GM18498 (cell line): ENCODE measurements around the gene GFRA1.

Experiments
- ATAC-seq: cut with Tn5 transposase; IDR thresholded peaks from one replicate; pipeline ENCODE4 v1.9.1; 2021; ENCODE audit warnings: mild to moderate bottlenecking, moderate library complexity; ENCODE audit not compliant: unreplicated experiment

GFRA1 gene

DNA sequence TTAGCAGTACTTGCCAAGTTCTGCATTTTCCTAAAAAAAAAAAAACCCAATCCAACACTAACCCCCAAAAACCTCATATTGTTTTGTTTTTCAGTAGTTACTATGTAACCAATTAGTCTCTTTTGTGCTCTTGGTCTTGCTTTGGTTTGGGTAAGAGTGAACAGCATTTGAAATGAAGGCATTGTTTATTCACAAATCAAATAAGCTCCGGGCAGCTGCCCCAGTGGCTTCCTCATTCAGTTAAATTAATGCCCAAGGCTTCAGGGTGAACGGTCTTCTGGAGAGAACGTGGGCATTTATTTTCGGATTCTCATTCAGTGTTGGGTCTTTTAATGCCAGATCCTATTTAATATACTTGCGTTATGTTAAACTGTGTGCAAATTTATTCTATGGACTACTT lies 108.7 kb downstream of the GFRA1 start:
- ATAC-seq, result no peak

DNA sequence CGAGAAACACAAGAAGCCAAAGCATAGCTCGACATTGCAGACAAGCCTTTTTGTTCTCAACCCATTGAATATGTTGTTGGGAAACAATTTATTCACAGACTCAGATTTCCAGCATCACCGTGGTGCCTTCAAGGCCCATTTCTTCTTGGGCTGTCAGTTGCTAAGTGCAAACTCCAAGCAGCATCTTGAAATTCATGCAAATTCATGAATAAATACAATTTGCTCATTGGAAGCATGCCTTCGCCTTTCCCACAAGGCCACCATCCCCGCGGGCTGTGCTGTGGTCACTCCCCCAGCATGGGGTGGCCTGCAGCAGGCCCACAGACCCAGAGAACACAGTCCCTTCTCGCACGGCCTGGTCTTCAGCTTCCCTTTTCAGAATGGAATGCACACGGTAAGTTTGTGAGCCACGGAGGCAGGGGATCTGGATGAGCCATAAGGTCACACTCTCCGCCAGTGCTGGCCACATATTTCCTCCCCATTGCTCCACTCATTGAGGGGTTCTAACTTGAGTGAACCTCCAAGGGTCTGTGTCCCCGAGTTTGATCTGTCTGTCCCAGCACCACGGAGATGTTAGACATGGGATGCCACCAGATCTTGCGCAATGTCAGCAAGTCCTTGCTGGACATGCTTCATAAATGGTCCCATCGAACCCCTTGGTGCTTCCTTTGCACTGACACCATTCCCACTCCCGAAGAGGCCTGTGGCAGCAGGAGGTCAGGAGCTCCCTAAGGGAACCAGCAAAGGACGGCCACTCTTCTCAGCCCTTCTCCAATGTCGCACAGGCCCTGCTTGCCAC lies 109.5 kb downstream of the GFRA1 start:
- ATAC-seq, result no peak

DNA sequence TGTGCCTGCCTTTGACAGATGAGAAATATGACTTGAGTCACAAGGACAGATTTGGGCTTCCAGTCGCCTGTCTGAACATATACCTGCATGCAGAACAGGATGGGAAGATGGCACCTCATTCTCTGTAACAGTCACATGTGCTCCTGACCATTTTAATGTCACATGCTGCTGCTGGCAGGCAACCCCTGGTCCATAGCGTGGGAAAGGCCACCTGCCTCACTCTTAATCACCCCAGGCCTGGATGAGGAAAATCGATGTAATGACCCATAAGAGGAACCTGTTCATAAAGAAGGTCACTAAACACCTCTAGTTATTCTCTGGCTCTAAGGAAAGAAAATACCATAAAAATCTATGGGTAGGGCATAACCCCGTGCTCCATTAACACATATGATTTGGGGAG lies 110.2 kb downstream of the GFRA1 start:
- ATAC-seq, result no peak

DNA sequence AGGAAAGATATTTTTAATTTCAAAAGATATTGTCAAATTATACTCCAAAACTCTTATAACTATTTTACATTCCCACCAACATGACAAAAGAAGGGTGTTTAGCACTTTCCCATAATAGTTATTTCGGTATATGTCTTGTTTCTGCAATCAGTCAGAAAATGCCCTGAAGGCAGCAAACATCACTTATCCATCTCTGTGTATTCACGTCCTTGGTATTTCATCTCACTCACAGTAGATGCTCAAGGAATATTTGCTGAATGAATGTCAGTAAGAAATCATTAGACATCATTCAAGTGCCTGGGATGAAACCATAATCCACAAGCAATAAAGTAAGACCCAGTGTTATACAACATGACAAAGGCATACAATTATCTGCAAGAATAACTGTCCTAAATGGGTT lies 112.7 kb downstream of the GFRA1 start:
- ATAC-seq, result no peak

DNA sequence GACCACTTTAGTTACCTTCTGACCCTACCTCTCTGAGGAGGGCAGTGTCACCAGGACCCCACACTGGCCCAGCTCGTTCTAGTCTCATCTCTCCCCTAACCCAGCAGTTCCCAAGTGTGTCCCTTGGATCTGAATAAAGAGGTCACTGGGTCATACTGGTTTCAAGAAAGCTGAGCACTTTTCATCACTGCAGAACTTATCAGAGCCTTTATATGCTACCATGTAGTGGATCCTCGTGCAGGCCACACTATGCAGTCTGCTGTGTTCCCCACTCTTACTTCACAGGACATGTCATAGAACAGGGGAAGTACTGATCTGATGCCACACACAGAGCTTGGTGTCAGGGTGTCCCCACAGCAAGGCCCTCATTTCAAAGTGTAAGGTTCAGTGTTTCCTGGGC lies 113.8 kb downstream of the GFRA1 start:
- ATAC-seq, result no peak

DNA sequence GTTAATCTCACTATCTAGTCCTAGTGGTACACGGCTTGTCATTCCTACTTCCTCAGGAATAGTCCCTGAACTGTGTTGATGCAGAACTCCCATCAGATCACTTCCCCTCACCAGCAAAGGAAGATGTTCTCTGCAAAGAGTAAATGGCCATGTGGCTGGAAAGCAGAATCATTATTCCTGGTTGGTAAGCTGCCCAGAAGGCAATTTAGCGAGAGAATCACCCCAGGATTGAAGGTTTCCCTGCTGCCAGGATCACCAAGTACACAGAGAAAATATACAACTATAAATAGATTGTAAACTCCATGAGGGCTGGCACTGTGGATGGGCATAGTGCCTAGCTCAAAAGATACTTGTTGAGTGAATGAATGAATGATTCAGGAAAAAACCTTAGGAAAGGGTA lies 115.0 kb downstream of the GFRA1 start:
- ATAC-seq, result no peak

DNA sequence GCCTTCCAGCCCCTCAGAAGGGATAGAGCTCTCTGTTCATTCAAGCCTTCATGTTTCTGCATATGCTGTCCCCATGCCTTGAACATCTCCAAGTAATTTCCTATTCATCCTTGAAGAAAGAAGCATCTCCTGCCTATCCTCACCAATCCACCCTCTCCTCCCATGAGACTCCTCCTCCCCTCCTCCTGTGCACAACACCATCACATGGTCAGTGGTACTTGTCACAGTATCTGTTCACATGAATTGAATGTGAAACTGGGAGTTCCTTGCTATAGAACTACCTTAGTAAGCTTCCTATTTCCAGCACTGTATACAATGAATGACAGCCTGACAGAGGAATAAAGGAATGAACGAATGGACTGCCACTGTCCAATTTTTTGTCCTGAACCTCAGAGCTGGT lies 115.5 kb downstream of the GFRA1 start:
- no peak for ATAC-seq

DNA sequence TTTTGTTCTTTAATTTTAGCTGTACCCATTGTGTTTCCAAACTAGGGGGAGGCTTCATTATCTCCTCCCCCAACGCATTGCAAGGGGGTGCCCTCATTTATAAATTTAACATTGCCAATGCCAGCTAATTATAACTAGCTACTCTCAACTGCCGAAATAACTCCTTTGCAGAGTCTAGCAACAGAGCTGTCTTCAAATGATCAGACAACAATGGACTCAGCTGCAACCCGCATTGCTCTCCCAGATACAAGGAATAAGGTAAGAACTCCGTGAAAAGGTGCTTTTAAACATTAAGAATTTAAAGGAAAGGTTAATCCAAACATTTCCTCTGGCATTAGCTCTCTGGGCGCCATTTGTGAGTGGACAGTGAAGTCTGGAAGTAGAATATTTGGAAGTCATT lies 116.2 kb downstream of the GFRA1 start:
- no peak for ATAC-seq

DNA sequence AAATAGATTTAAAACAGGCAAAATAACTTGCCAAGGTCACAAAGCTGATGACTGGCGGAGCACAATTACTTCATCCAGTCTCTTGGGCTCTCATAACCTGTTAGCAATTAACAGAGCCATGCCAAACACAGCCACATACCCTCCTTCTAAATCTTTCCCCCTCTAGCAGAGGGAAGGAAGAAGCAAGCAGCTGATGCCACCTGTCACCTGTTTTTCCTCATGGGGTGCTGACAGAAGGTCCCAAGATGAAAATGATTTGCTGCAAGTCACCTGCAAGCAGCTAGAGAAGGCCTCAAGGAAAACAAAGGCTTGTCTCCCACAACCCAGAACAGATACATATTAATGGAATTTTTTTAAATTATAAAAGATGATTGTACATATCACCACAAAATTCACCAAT lies 117.8 kb downstream of the GFRA1 start:
- no peak for ATAC-seq

DNA sequence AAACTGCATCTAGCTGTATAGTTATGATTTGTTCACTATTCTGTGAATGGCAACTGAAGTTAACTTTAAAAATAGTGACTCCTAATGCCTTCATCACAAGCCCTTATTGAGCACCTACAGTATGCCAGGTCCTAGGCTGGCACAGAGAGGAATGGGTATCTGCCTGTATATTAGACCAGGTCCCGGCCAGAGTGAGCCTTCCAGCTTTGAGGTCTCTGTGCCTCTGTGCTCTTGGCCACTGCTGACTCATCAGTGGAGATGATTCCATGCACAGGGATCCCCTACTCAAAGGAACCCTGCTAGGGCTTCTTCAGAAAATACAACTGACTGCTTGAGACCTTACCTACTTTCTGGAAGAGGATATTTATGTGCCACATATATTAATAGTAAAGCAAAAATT lies 118.4 kb downstream of the GFRA1 start:
- ATAC-seq, result no peak

DNA sequence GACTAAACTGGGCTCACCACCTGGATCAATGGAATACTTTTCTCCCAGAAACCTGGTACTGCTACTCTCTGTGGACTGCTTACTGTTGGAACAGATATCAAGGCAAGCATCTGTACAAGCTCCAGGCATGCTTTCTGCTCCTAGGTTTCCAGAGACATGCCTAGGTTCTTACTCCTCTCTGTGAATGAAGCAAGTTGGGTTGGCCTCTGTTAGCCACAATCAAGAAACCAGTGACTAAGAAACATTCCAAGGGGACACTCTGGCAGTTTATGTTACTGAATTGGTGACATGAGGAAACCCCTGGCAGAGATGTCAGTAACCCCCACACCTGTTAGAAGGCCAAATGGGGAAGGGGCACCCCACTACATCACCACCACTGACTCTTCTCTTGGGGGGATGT lies 121.9 kb downstream of the GFRA1 start:
- no peak for ATAC-seq

DNA sequence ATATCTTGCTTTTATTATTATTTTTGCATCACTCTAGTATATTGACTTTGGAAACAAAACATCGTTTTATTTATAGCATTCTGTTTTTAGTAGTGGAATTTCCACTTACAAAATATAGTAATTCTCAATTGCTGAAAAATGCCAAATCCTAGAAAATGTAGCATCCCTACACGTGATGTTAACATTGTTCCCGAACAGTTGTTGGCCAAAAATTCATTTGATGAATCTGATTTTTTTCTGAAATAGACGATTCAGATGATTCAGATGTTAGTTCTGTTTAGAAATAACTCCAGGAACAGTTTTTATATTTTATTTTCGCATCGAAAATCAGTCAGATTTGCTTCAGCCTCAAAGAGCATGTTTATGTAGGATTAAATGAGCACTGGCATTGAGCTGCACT lies 122.4 kb downstream of the GFRA1 start:
- ATAC-seq, result no peak

DNA sequence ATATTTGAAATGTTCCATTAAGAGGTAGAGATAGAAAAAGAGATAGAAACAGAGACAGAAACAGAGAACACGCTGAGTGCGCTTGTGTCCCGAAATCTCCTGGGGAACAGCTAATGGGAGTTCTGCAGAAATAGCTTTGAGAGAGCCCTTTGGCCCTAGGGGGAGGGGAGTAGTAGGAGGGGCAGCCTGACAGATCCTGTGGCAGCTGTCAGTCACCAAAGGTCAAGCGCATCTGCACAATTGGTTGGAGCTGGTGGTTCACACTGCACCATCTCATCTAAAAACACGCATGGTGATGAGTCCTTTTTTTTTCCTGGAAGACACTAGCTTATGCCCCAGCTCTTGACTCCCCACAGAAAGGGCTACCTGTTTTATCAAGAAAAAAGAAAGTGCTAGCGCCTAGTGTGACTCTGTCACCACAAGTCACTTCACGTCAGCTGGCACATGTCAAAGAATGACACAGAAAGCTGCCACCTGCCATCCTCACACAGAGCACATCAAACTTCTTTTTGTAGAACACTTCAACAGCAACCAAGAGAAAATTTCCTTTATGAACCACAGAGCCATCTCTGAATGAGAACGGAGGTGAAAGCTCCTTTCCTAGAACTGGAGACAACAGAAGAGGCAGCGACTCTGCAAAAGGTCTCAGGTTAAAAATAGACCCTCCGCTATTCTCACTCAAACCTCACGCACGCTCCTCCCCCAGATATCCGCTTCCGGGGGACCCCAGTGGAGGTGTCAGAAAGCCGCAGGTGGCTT lies 125.7 kb downstream of the GFRA1 start:
- no peak for ATAC-seq

DNA sequence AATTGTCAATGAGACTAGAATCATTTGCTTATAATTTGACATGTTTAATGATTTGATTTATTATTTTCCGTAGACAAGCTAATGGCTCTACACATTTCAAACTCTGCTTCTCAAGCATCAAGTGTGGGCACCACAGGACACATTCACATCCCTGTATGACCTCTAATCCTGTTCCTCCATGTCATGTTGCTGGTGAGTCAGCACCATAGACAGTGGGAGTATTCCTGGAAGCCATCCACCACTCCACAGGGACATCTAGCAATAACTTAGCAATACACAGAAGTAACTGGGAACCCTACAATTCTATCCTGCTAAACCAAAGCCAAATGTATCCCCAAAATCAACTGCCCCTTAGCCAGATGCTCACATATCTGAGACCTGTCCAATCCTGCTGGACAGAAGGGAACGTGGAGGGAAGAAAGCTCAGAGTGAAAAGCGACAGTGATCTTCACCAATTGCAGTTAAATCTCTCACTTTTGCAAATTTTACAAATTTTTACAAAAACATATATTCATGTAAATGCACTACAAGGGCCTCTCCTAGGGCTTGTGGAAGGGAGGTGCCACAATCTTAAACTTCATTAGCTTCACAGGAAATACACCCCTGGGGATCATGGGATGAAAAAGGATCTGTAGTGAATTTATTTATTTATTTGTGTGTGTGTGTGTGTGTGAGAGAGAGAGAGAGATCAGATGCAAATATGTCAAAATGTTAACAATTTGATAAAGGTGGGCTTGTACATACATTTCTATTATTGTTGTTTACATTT lies 126.5 kb downstream of the GFRA1 start:
- ATAC-seq, result no peak

DNA sequence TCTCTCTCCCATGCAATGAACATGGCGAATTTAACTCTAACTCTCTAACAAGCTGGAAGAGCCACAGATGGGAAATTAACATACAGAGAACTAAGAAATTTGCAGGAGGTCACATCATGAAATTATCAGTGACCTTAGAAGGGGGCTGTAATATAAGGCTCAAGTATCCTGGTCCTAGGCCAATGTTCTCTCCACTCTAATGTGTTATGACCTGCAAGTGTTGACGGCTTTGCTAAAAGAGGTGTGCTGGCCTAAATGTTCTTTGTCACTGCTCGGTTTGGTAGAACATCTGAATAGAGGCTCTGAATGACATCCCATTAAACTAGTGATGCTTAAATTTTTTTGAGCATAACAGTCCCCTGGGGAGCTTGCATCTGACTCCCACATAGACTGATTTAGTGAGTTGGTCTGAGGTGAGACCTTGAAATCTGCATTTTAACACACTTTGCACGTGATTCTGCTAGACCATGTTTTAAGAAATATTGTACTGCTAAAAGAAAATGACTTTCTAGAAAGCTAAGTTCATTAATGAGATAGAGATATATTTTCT lies 129.3 kb downstream of the GFRA1 start:
- no peak for ATAC-seq

DNA sequence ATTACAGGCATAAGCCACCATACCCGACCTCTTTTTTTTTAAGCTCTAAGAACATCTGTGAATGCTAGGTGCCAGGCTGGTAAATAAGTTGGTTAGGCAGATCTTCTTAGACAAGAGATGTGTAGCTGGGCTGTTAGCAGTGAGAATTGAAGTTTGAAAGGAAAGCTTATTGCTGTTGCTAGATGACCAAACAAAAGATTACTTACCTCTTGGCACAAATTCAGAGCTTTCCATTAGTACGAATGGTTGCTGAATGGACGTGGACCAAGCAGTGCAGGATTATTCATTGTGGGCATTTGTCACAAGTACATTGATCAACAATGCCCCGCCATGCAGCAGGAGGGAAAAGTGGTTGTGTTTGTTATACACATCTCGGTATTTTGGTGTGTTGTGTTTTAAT lies 131.2 kb downstream of the GFRA1 start:
- ATAC-seq, result no peak

DNA sequence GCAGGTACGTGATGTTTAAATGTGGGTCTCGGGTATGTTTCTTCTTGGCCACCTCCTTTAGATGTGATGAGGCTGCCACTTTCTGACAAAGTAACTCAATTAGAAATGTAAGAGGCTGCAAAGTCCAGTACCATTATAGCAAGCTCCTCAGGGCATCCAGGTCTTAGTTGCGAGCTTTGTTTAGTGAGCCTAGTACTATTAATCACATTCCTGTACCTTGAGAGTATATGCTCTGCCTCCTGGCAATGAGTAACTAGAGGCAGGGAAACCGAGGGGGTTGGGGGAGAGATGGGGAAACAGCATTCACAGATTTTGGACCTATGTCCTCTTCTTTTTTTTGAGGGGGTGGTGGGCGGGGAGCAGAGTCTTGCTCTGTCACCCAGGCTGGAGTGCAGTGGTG lies 131.8 kb downstream of the GFRA1 start:
- no peak for ATAC-seq

DNA sequence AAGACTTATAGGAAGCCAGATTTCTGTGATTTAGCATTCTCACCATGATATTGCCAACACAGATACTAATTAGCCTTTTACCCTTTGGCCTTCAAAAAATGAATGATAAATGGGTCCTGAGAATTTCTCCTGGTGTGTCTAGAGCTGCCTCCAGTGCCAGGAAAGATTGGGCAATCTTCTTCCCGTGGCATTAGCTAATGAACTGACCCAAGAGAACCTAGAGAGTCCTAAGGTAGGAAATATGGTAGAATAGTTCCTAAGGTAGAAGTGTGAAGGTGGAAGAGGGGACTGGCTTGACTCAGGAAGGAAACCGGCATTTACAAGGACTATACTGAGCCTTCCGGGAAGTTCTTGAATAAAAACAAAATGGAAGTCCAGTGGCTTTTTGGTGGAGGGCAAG lies 133.1 kb downstream of the GFRA1 start:
- no peak for ATAC-seq

DNA sequence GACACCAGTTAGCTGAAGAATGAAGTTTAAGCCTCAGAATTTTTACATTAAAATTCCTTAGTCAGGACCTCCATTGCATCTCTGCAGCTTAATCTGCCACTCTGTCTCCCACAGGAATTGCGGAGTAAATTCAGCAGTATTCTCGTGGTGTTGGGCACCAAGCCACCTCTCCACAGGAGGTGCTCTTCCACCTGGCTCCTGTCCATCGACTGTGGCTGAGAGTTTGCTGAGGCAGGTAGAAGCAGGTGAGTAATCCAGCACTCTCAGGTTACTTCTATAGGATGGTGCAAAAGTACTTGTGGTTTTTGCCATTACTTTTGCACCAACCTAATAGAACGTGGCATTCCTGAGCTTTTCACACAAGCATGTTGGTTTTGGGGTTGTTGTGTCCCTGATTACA lies 134.1 kb downstream of the GFRA1 start:
- ATAC-seq, result no peak

DNA sequence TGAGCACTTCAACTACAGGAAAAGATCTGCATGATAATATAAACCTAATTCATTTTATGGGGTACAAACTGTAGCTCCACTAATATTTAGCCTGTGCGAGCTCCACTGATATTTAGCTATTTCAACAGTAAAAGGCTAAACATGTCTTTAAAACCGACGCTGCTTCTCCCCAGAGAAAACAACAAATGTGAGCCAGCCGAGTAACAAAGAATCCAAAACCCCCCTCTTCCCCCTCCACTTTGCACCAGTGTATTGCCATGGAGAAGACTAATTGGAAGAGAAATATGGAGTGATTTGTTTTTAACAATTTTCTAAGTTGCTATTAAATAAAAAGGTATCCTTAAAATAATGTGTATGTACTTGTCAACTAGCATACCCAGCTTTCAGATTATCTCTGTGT lies 136.7 kb downstream of the GFRA1 start:
- no peak for ATAC-seq

DNA sequence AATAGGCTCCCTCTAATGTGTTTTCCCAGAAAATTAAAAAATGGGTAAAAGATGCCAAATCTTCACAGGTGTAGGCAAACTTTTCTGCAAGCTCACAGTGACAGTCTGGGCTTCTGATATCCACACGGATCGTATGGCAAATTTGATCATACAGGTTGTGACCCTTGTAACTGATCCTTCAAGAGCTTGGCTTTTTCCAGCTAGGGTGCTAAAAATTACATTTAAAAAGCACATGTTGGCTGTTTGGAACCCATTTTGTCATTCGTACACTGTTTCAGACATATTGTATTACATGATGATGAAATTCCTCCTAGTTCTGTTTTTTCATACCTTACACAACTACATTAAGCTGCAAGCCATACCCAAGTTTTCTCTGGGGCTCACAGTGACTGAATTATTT lies 138.7 kb downstream of the GFRA1 start:
- ATAC-seq, result no peak

DNA sequence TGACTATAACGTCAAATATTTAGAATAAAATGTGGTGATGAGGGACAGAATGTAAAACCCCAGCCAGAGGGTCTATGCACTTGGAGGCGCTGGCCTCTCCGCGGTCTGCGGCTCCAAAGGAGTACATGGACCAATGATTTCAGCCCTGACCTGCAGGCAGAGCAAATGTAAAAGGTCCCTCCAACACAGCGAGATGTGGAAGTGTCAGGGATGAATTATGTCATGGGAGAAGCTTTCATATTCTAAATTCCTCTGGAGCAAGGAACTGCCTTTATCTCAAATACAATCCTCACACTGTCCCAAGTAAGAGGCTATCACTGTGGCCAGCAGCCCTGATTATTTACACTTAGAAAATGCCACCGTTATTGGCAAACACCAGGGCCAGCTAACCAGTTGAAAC lies 139.4 kb downstream of the GFRA1 start:
- no peak for ATAC-seq
